H1 (cell line): ENCODE measurements around the gene SMARCA1. TPM values are rescaled to one million over a fixed set of nuclear protein-coding genes. Genes with fewer than 3 reads are reported as not detected.

ENCODE experiments used
- CTCF ChIA-PET: fragments of 300-600 bp; sonication (Branson Sonifier 250); formaldehyde crosslinking; loops from one replicate; lab custom pipeline; 2021; ENCODE audit not compliant: partially characterized antibody; lab: Charles Lee
- POLR2A ChIA-PET: fragments of 300-600 bp; sonication (Branson Sonifier 250); formaldehyde crosslinking; loops from one replicate; lab custom pipeline; 2021; ENCODE audit warnings: inconsistent platforms; ENCODE audit not compliant: partially characterized antibody; lab: Charles Lee
- DNase-seq, 2 experiments: peaks; one replicate each; pipeline versions ENCODE4 v3.0.0 to v3.0.0-alpha.2; 2010 to 2022; ENCODE audit warnings: low spot score in 2 of 2, low read depth in 1 of 2, mixed read lengths in 1 of 2
- FAIRE-seq: peaks from 2 replicates; lab custom pipeline; 2011; peaks lifted over from hg19 to GRCh38; lab: Jason Lieb, UNC
- H2AFZ ChIP-seq: 2 replicates; pipeline ENCODE4 v1.8.1; 2012; ENCODE audit warnings: low read length, inconsistent platforms
- H2AK5ac ChIP-seq: 2 replicates; pipeline ENCODE4 v1.6.1; 2013; ENCODE audit warnings: low read depth, low read length
- H2BK120ac ChIP-seq: replicated peaks from 2 replicates; pipeline ENCODE3; 2013; ENCODE audit warnings: low read depth, low read length, inconsistent platforms
- H2BK12ac ChIP-seq: 2 replicates; pipeline ENCODE4 v1.6.1; 2013; ENCODE audit warnings: low read depth, low read length
- H2BK15ac ChIP-seq: 2 replicates; pipeline ENCODE4 v1.6.1; 2013; ENCODE audit warnings: low read length
- H2BK20ac ChIP-seq: 2 replicates; pipeline ENCODE4 v1.6.1; 2013; ENCODE audit warnings: low read length
- H2BK5ac ChIP-seq: 2 replicates; pipeline ENCODE4 v1.6.1; 2013; ENCODE audit warnings: low read depth, low read length
- H3K14ac ChIP-seq: 2 replicates; pipeline ENCODE4 v1.6.1; 2013; ENCODE audit warnings: inconsistent platforms; ENCODE audit not compliant: insufficient read length
- H3K18ac ChIP-seq: 2 replicates; pipeline ENCODE4 v1.6.1; 2013; ENCODE audit warnings: low read length; ENCODE audit errors: extremely low read depth
- H3K23ac ChIP-seq: 2 replicates; pipeline ENCODE4 v1.6.1; 2013; ENCODE audit warnings: inconsistent platforms; ENCODE audit not compliant: insufficient read length
- H3K23me2 ChIP-seq: 2 replicates; pipeline ENCODE4 v1.6.1; 2013; ENCODE audit warnings: low read depth, low read length
- H3K27ac ChIP-seq: 2 replicates; pipeline ENCODE4 v1.6.1; 2011; ENCODE audit warnings: low read depth, low read length, inconsistent platforms
- H3K27me3 ChIP-seq, 4 experiments: replicated peaks in 1 of 4; 1 replicate in 1 of 4; 2 replicates in 3 of 4; pipeline versions ENCODE4 v1.6.1 to v1.8.1; 2011 to 2013; ENCODE audit warnings: low read length in 3 of 4, mild to moderate bottlenecking in 3 of 4, inconsistent platforms in 2 of 4, mixed read lengths in 2 of 4, moderate library complexity in 1 of 4; ENCODE audit not compliant: control insufficient read depth in 3 of 4, insufficient read depth in 3 of 4; ENCODE audit errors: extremely low read depth in 1 of 4
- H3K36me3 ChIP-seq, 4 experiments: 2 replicates each; pipeline versions ENCODE4 v1.6.1 to v1.8.1; 2011 to 2013; ENCODE audit warnings: mild to moderate bottlenecking in 4 of 4, low read length in 3 of 4, moderate library complexity in 2 of 4, control low read depth in 1 of 4, inconsistent platforms in 1 of 4; ENCODE audit not compliant: insufficient read depth in 4 of 4, control insufficient read depth in 2 of 4
- H3K4ac ChIP-seq: replicated peaks from 2 replicates; pipeline ENCODE3; 2013; ENCODE audit warnings: low read length, low read depth, mixed read lengths, inconsistent platforms; ENCODE audit not compliant: insufficient read length
- H3K4me1 ChIP-seq, 4 experiments: replicated peaks in 1 of 4; 1 replicate in 1 of 4; 2 replicates in 3 of 4; pipeline versions ENCODE4 v1.6.1 to v1.8.1; 2011 to 2013; ENCODE audit warnings: low read length in 3 of 4, inconsistent platforms in 2 of 4, mixed read lengths in 1 of 4; ENCODE audit not compliant: insufficient read depth in 4 of 4, control insufficient read depth in 3 of 4
- H3K4me2 ChIP-seq, 2 experiments: 2 replicates each; pipeline versions ENCODE4 v1.6.1 to v1.8.1; 2011 to 2013; ENCODE audit warnings: low read depth in 2 of 2, low read length in 2 of 2, control low read depth in 1 of 2, inconsistent platforms in 1 of 2, mild to moderate bottlenecking in 1 of 2; ENCODE audit not compliant: insufficient read depth in 1 of 2
- H3K4me3 ChIP-seq, 4 experiments: fragments of 200-600, 300-600 bp in 1 of 4; sonication (generic), shearing (Covaris generic), sonication (Bioruptor Twin) in 1 of 4; 2 replicates each; pipeline versions ENCODE4 v1.5.1 to v1.8.1; 2011 to 2016; ENCODE audit warnings: low read length in 4 of 4, low read depth in 3 of 4, control low read depth in 2 of 4, inconsistent platforms in 2 of 4, mild to moderate bottlenecking in 2 of 4, mixed read lengths in 1 of 4, moderate library complexity in 1 of 4; ENCODE audit not compliant: insufficient read depth in 2 of 4; ENCODE audit errors: extremely low read depth in 1 of 4
- H3K56ac ChIP-seq: replicated peaks from 2 replicates; pipeline ENCODE3; 2013; ENCODE audit warnings: low read depth, mild to moderate bottlenecking, mixed read lengths, low read length, inconsistent platforms; ENCODE audit not compliant: insufficient read length
- H3K79me1 ChIP-seq: 2 replicates; pipeline ENCODE4 v1.6.1; 2013; ENCODE audit warnings: low read depth, low read length, control low read depth
- H3K79me2 ChIP-seq, 2 experiments: 2 replicates each; pipeline versions ENCODE4 v1.6.1 to v1.8.1; 2012 to 2013; ENCODE audit warnings: low read length in 2 of 2, mild to moderate bottlenecking in 2 of 2, inconsistent platforms in 1 of 2; ENCODE audit not compliant: insufficient read depth in 2 of 2, control insufficient read depth in 1 of 2
- H3K9ac ChIP-seq, 4 experiments: replicated peaks in 1 of 4; 1 replicate in 1 of 4; 2 replicates in 3 of 4; pipeline versions ENCODE4 v1.6.1 to v1.8.1; 2011 to 2013; ENCODE audit warnings: low read depth in 3 of 4, low read length in 3 of 4, control low read depth in 2 of 4, mild to moderate bottlenecking in 2 of 4, moderate library complexity in 2 of 4, inconsistent platforms in 1 of 4; ENCODE audit errors: extremely low read depth in 1 of 4
- H3K9me3 ChIP-seq, 2 experiments: 2 replicates each; pipeline versions ENCODE4 v1.6.1 to v1.8.1; 2012 to 2013; ENCODE audit warnings: mild to moderate bottlenecking in 2 of 2, moderate library complexity in 2 of 2, control low read depth in 1 of 2, inconsistent platforms in 1 of 2, low read depth in 1 of 2, low read length in 1 of 2, mixed read lengths in 1 of 2; ENCODE audit not compliant: insufficient read depth in 2 of 2
- H4K20me1 ChIP-seq, 2 experiments: replicated peaks in 1 of 2; 2 replicates each; pipeline versions ENCODE3 to v1.8.1; 2011 to 2013; ENCODE audit warnings: inconsistent platforms in 2 of 2, low read length in 2 of 2, mild to moderate bottlenecking in 1 of 2; ENCODE audit not compliant: insufficient read depth in 2 of 2, control insufficient read depth in 1 of 2
- H4K5ac ChIP-seq: 2 replicates; pipeline ENCODE4 v1.6.1; 2013; ENCODE audit warnings: low read length, low read depth, mixed read lengths, inconsistent platforms; ENCODE audit not compliant: insufficient read length
- H4K8ac ChIP-seq: 2 replicates; pipeline ENCODE4 v1.8.0; 2013; ENCODE audit warnings: mild to moderate bottlenecking, moderate library complexity, low read length, inconsistent platforms; ENCODE audit not compliant: insufficient read depth; ENCODE audit errors: extremely low read depth
- H4K91ac ChIP-seq: replicated peaks from 2 replicates; pipeline ENCODE3; 2013; ENCODE audit warnings: low read length, mixed read lengths, inconsistent platforms; ENCODE audit not compliant: insufficient read length
- CHD2 ChIP-seq: IDR thresholded peaks from 2 replicates; pipeline ENCODE4 v1.6.1; 2012; ENCODE audit warnings: low read length, improper control_type of control experiment
- EZH2 ChIP-seq: fragments of 200-600 bp; sonication (generic); IDR thresholded peaks from 2 replicates; pipeline ENCODE4 v1.7.1; 2012; ENCODE audit warnings: low read depth, mild to moderate bottlenecking, moderate library complexity, low read length, inconsistent platforms; ENCODE audit not compliant: severe bottlenecking
- GTF2F1 ChIP-seq: IDR thresholded peaks from 2 replicates; pipeline ENCODE4 v1.6.1; 2012; ENCODE audit warnings: low read depth, low read length, improper control_type of control experiment, borderline replicate concordance
- JUND ChIP-seq: IDR thresholded peaks from 2 replicates; pipeline ENCODE4 v1.6.1; 2011; ENCODE audit warnings: mild to moderate bottlenecking, improper control_type of control experiment, low read length
- KDM4A ChIP-seq: IDR thresholded peaks from one replicate; pipeline ENCODE4 v1.7.1; 2012; ENCODE audit warnings: low read depth, mild to moderate bottlenecking, moderate library complexity, low read length, inconsistent platforms; ENCODE audit not compliant: severe bottlenecking
- PHF8 ChIP-seq: fragments of 200-600 bp; sonication (generic); conservative IDR thresholded peaks from 2 replicates; pipeline ENCODE4 v1.7.1; 2012; ENCODE audit warnings: low read depth, mild to moderate bottlenecking, inconsistent platforms, low read length, moderate library complexity
- POLR2AphosphoS5 ChIP-seq: IDR thresholded peaks from 2 replicates; pipeline ENCODE4 v1.6.1; 2011; ENCODE audit warnings: low read depth, low read length
- SAP30 ChIP-seq: fragments of 300-600 bp; sonication (generic); IDR thresholded peaks from 2 replicates; pipeline ENCODE4 v1.7.1; 2012; ENCODE audit warnings: low read length, moderate library complexity, mild to moderate bottlenecking, inconsistent platforms; ENCODE audit not compliant: insufficient read depth, insufficient replicate concordance
- SIN3A ChIP-seq, 2 experiments: IDR thresholded peaks in 1 of 2; conservative IDR thresholded peaks in 1 of 2; 2 replicates each; pipeline ENCODE4 v1.6.1; 2011 to 2012; ENCODE audit warnings: low read length in 2 of 2, improper control_type of control experiment in 1 of 2, low read depth in 1 of 2, mild to moderate bottlenecking in 1 of 2
- SIRT6 ChIP-seq: IDR thresholded peaks from one replicate; pipeline ENCODE4 v1.7.1; 2012; ENCODE audit warnings: low read length, inconsistent platforms
- WGBS, 2 experiments: shearing (Covaris generic) in 1 of 2; methylation state at CpG; one replicate each; pipeline versions ENCODE4 v1.1.6 to v1.1.7; 2013 to 2015; ENCODE audit warnings: low lambda C conversion rate in 2 of 2, mixed read lengths in 2 of 2, inconsistent platforms in 1 of 2, low coverage in 1 of 2, missing lambda C conversion rate in 1 of 2; ENCODE audit not compliant: insufficient replicate concordance in 2 of 2, insufficient coverage in 1 of 2, insufficient read length in 1 of 2; ENCODE audit errors: extremely low coverage in 1 of 2, missing lambda C conversion rate in 1 of 2; 5-methylcytosine and 5-hydroxymethylcytosine counted together
- polyA plus RNA-seq, 7 experiments: library from polyadenylated mRNA; depleted of rRNA in 3 of 7; stranded (reverse) in 5 of 7; unstranded in 2 of 7; fragments of >200 nt in 5 of 7; fragments of 200-250 nt in 2 of 7; gene quantifications; 1 replicate in 5 of 7; 2 replicates in 1 of 7; 4 replicates in 1 of 7; pipeline versions ENCODE4 v1.2.1 to v1.2.3, GENCODE V29; 2011 to 2013; ENCODE audit warnings: missing spikeins in 2 of 7, mixed read lengths in 2 of 7
- total RNA-seq: library from RNA; stranded (reverse); fragmentation: NEBNext Ultra II Directional; extraction: Animal tissue kit (Norgen Biotek cat#: 25700); gene quantifications from 2 replicates; pipeline ENCODE4 v1.2.1, GENCODE V29; 2021

SMARCA1 gene
- total and polyA plus RNA-seq, 2 of the 8 experiments (the other 6 are each of a cell fraction or from before 2014, with no cell fraction given), result 13.1 to 54.4 TPM

- H3K56ac ChIP-seq, result no peak overlapping the region
- TF ChIP-seq PHF8 (no peak), SAP30 (no peak), KDM4A (no peak), SIRT6 (no peak), SIN3A (conservative IDR thresholded peaks at IDR 0.05 in 1 of 2, IDR thresholded peaks at IDR 0.05 in 1 of 2; ENCODE audit: low read depth in 1 of 2, low read length in 2 of 2) (no peak), EZH2 (no peak), JUND (no peak), POLR2AphosphoS5 (no peak), CHD2 (no peak), GTF2F1 (no peak)
- no peaks in the 10 kb centered on the region for H4K20me1 ChIP-seq
- no peaks in the 10 kb centered on the region for H3K9me3 ChIP-seq
- no peak overlapping the region for H4K8ac ChIP-seq
- no peaks in the 10 kb centered on the region for H3K79me2 ChIP-seq
- CTCF ChIA-PET, result interaction anchor here (1.0 kb wide), 1 partner anchor 10 kb away, joined by 4 read pairs; no protein-coding TSS in a partner anchor
- POLR2A ChIA-PET, result no interaction called here
- no peak overlapping the region for H3K4ac ChIP-seq
- H3K27me3 ChIP-seq, result no peaks in the 10 kb centered on the region
- H2BK15ac ChIP-seq, result no peak overlapping the region
- H3K4me1 ChIP-seq, result no peaks in the 10 kb centered on the region
- H2BK120ac ChIP-seq, result no peak overlapping the region
- no peak overlapping the region for H3K9ac ChIP-seq
- H3K36me3 ChIP-seq, result peaks cover 2 to 51% (median 12%) of the 10 kb centered on the region in 4 experiments; a peak in 6 of 8 replicates
- H3K23ac ChIP-seq, result no peak overlapping the region
- H3K14ac ChIP-seq, result no peak overlapping the region
- H2BK5ac ChIP-seq, result no peak overlapping the region
- H3K27ac ChIP-seq, result no peak overlapping the region
- no peak overlapping the region for H2BK12ac ChIP-seq
- no peaks in the 10 kb centered on the region for H3K23me2 ChIP-seq
- H3K18ac ChIP-seq, result no peak overlapping the region
- H2AK5ac ChIP-seq, result no peak overlapping the region
- no peak overlapping the region for H3K4me3 ChIP-seq
- H2BK20ac ChIP-seq, result no peak overlapping the region
- no peak for DNase-seq
- H3K79me1 ChIP-seq, result no peaks in the 10 kb centered on the region
- WGBS, 2 experiments, result 88% methylated on average over 3 of the region's 3 CpGs; no CpG with 5 or more reads in 1 of the 2 experiments
- no peak overlapping the region for H3K4me2 ChIP-seq
- H2AFZ ChIP-seq, result no peak overlapping the region
- FAIRE-seq, result no peak
- H4K91ac ChIP-seq, result no peak overlapping the region
- H4K5ac ChIP-seq, result no peak overlapping the region
Observed at GRCh38 chrX:129561453-129561852, 38.2 kb upstream of the SMARCA1 start.
